Stomach (tissue), 4 donors: ENCODE results near the gene APOH.

Experiments used
- POLR2A ChIP-seq, 4 donors: fragments of 450-650 bp; IDR thresholded peaks; one replicate each; pipeline ENCODE4 v1.6.1; 2016; ENCODE audit warnings: antibody characterized with exemption in 4 of 4, control low read depth in 2 of 4, mild to moderate bottlenecking in 1 of 4, moderate library complexity in 1 of 4
- TF ChIP-seq, protein P1 (sequence below), 7 experiments: fragments of 450-650 bp in 4 of 7; fragments of 200-600 bp in 3 of 7; sonication (generic) in 3 of 7; IDR thresholded peaks; one replicate each; pipeline ENCODE4 v1.5.1; 2016 to 2019; ENCODE audit warnings: antibody characterized with exemption in 7 of 7, control low read depth in 2 of 7, mild to moderate bottlenecking in 1 of 7

DNA sequence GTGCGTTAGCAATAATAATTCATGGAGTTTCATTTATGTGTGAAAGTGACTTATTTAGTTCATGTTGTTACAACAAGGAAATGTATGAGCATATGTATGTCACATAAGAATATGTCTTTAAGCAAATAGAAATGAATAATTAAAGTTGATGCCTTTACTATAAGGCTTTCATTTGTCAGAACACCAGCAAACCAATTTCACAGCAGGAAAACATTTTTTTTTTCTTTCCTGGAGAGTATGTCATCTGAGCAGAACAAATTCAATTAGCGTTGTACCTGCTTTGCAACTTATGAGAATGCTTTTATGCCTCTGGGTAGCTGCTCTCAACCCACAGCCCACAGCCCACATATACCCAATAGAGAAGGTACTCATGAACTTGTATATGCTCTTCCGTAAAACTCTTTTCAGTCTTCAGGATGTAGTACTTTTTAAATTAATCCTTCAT lies 26.3 kb upstream of the APOH start:
- TF ChIP-seq, protein P1, sequence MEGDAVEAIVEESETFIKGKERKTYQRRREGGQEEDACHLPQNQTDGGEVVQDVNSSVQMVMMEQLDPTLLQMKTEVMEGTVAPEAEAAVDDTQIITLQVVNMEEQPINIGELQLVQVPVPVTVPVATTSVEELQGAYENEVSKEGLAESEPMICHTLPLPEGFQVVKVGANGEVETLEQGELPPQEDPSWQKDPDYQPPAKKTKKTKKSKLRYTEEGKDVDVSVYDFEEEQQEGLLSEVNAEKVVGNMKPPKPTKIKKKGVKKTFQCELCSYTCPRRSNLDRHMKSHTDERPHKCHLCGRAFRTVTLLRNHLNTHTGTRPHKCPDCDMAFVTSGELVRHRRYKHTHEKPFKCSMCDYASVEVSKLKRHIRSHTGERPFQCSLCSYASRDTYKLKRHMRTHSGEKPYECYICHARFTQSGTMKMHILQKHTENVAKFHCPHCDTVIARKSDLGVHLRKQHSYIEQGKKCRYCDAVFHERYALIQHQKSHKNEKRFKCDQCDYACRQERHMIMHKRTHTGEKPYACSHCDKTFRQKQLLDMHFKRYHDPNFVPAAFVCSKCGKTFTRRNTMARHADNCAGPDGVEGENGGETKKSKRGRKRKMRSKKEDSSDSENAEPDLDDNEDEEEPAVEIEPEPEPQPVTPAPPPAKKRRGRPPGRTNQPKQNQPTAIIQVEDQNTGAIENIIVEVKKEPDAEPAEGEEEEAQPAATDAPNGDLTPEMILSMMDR (IDR thresholded peaks at IDR 0.05): no peak
- TF ChIP-seq POLR2A (IDR thresholded peaks at IDR 0.05): no peak
